SU-DHL-6 (cell line): ENCODE data around the gene SMC6.

ENCODE experiments used
- EZH2phosphoT487 ChIP-seq: fragments of 200-600 bp; sonication (generic), shearing (Covaris generic); conservative IDR thresholded peaks from 2 replicates; pipeline ENCODE4 v1.6.1; 2018; ENCODE audit warnings: mild to moderate bottlenecking, antibody characterized with exemption, low read length, moderate library complexity, mixed read lengths
- TF ChIP-seq, protein P1 (sequence below): fragments of 200-600 bp; sonication (generic); IDR thresholded peaks from one replicate; pipeline ENCODE4 v1.5.1; 2017; ENCODE audit warnings: antibody characterized with exemption, mild to moderate bottlenecking, low read length, moderate library complexity; ENCODE audit not compliant: insufficient read depth, poor library complexity, severe bottlenecking

GRCh38 chr2:17617955-17618354 lies 135.7 kb downstream of the SMC6 start:
- TF ChIP-seq, protein P1, sequence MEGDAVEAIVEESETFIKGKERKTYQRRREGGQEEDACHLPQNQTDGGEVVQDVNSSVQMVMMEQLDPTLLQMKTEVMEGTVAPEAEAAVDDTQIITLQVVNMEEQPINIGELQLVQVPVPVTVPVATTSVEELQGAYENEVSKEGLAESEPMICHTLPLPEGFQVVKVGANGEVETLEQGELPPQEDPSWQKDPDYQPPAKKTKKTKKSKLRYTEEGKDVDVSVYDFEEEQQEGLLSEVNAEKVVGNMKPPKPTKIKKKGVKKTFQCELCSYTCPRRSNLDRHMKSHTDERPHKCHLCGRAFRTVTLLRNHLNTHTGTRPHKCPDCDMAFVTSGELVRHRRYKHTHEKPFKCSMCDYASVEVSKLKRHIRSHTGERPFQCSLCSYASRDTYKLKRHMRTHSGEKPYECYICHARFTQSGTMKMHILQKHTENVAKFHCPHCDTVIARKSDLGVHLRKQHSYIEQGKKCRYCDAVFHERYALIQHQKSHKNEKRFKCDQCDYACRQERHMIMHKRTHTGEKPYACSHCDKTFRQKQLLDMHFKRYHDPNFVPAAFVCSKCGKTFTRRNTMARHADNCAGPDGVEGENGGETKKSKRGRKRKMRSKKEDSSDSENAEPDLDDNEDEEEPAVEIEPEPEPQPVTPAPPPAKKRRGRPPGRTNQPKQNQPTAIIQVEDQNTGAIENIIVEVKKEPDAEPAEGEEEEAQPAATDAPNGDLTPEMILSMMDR = no peak
- TF ChIP-seq EZH2phosphoT487 = no peak
